Measurements from ENCODE around the gene HACD1.
"Not testable (repeated sequence)": the region's sequence is repeated elsewhere in the genome, so short reads cannot be mapped to it uniquely, and the experiment has no call there.

The HACD1 gene

GRCh38 chr10:17640331-17640816 is 23.2 kb upstream of the HACD1 start:
- peaks cover 0 to 12% of the 10 kb centered on the region in 2 donors for H3K36me3 ChIP-seq (ENCODE audit: control insufficient read depth in 1 of 2, insufficient read depth in 2 of 2, low read length in 2 of 2)
- no peak overlapping the region for H3K4me3 ChIP-seq (ENCODE audit: low read depth in 1 of 2, low read length in 2 of 2)
- H3K27ac ChIP-seq (ENCODE audit: low read length), result no peak overlapping the region
- no peaks in the 10 kb centered on the region for H3K9me3 ChIP-seq (ENCODE audit: control insufficient read depth in 1 of 2, low read length in 2 of 2)
- no peaks in the 10 kb centered on the region for H3K27me3 ChIP-seq (ENCODE audit: low read depth, low read length)
- peaks cover 4 to 15% of the 10 kb centered on the region in 2 donors for H3K4me1 ChIP-seq (ENCODE audit: control insufficient read depth in 1 of 2, insufficient read depth in 2 of 2, low read length in 2 of 2)

- Histone ChIP-seq H3K27me3 (ENCODE audit: low read depth, low read length) (no peaks in the 10 kb centered on the region), H3K4me1 (ENCODE audit: control insufficient read depth in 1 of 2, insufficient read depth in 2 of 2, low read length in 2 of 2) (peaks cover 0 to 2% of the 10 kb centered on the region in 2 donors), H3K36me3 (ENCODE audit: control insufficient read depth in 1 of 2, insufficient read depth in 2 of 2, low read length in 2 of 2) (no peaks in the 10 kb centered on the region), H3K9me3 (ENCODE audit: control insufficient read depth in 1 of 2, low read length in 2 of 2) (no peaks in the 10 kb centered on the region), H3K4me3 (ENCODE audit: low read depth in 1 of 2, low read length in 2 of 2) (no peak overlapping the region), H3K27ac (ENCODE audit: low read length) (no peak overlapping the region)
These were observed 20.7 kb upstream of the HACD1 start for GRCh38 chr10:17637869-17638268.

- Histone ChIP-seq H3K4me3 (ENCODE audit: low read depth in 1 of 2, low read length in 2 of 2) (no peak overlapping the region), H3K27me3 (ENCODE audit: low read depth, low read length) (no peaks in the 10 kb centered on the region)
These were observed 16.2 kb upstream of the HACD1 start for GRCh38 chr10:17633353-17633752.

GRCh38 chr10:17632590-17632989 is 15.4 kb upstream of the HACD1 start:
- not testable (repeated sequence) for H3K4me1 ChIP-seq (ENCODE audit: control insufficient read depth in 1 of 2, insufficient read depth in 2 of 2, low read length in 2 of 2); H3K27ac ChIP-seq (ENCODE audit: low read length); H3K36me3 ChIP-seq (ENCODE audit: control insufficient read depth in 1 of 2, insufficient read depth in 2 of 2, low read length in 2 of 2); H3K9me3 ChIP-seq (ENCODE audit: control insufficient read depth in 1 of 2, low read length in 2 of 2); H3K4me3 ChIP-seq (ENCODE audit: low read depth in 1 of 2, low read length in 2 of 2); H3K27me3 ChIP-seq (ENCODE audit: low read depth, low read length)

More at GRCh38 chr10:17633353-17633752, 16.2 kb upstream of the HACD1 start:
- H3K36me3 ChIP-seq (ENCODE audit: control insufficient read depth in 1 of 2, insufficient read depth in 2 of 2, low read length in 2 of 2), result no peaks in the 10 kb centered on the region
- no peak overlapping the region for H3K27ac ChIP-seq (ENCODE audit: low read length)
- H3K9me3 ChIP-seq (ENCODE audit: control insufficient read depth in 1 of 2, low read length in 2 of 2), result no peaks in the 10 kb centered on the region
- no peaks in the 10 kb centered on the region for H3K4me1 ChIP-seq (ENCODE audit: control insufficient read depth in 1 of 2, insufficient read depth in 2 of 2, low read length in 2 of 2)

- Histone ChIP-seq H3K27ac (ENCODE audit: low read length) (no peak overlapping the region), H3K4me3 (ENCODE audit: low read depth in 1 of 2, low read length in 2 of 2) (no peak overlapping the region), H3K4me1 (ENCODE audit: control insufficient read depth in 1 of 2, insufficient read depth in 2 of 2, low read length in 2 of 2) (no peaks in the 10 kb centered on the region), H3K27me3 (ENCODE audit: low read depth, low read length) (no peaks in the 10 kb centered on the region), H3K9me3 (ENCODE audit: control insufficient read depth in 1 of 2, low read length in 2 of 2) (no peaks in the 10 kb centered on the region), H3K36me3 (ENCODE audit: control insufficient read depth in 1 of 2, insufficient read depth in 2 of 2, low read length in 2 of 2) (no peaks in the 10 kb centered on the region)
These were observed 9.5 kb upstream of the HACD1 start for GRCh38 chr10:17626656-17627055.

- H3K27ac ChIP-seq (ENCODE audit: low read length), result no peak overlapping the region
- no peaks in the 10 kb centered on the region for H3K27me3 ChIP-seq (ENCODE audit: low read depth, low read length)
- no peaks in the 10 kb centered on the region for H3K9me3 ChIP-seq (ENCODE audit: control insufficient read depth in 1 of 2, low read length in 2 of 2)
- H3K36me3 ChIP-seq (ENCODE audit: control insufficient read depth in 1 of 2, insufficient read depth in 2 of 2, low read length in 2 of 2), result no peaks in the 10 kb centered on the region
- H3K4me3 ChIP-seq (ENCODE audit: low read depth in 1 of 2, low read length in 2 of 2), result no peak overlapping the region
- no peaks in the 10 kb centered on the region for H3K4me1 ChIP-seq (ENCODE audit: control insufficient read depth in 1 of 2, insufficient read depth in 2 of 2, low read length in 2 of 2)
These were observed 7.8 kb upstream of the HACD1 start for GRCh38 chr10:17624996-17625395.

GRCh38 chr10:17622061-17622460 is 4.9 kb upstream of the HACD1 start:
- H3K4me3 ChIP-seq (ENCODE audit: low read depth in 1 of 2, low read length in 2 of 2), result no peak overlapping the region
- H3K9me3 ChIP-seq (ENCODE audit: control insufficient read depth in 1 of 2, low read length in 2 of 2), result no peaks in the 10 kb centered on the region
- no peaks in the 10 kb centered on the region for H3K27me3 ChIP-seq (ENCODE audit: low read depth, low read length)
- H3K27ac ChIP-seq (ENCODE audit: low read length), result no peak overlapping the region
- no peaks in the 10 kb centered on the region for H3K4me1 ChIP-seq (ENCODE audit: control insufficient read depth in 1 of 2, insufficient read depth in 2 of 2, low read length in 2 of 2)
- H3K36me3 ChIP-seq (ENCODE audit: control insufficient read depth in 1 of 2, insufficient read depth in 2 of 2, low read length in 2 of 2), result no peaks in the 10 kb centered on the region

GRCh38 chr10:17616403-17617030 is 657 bp downstream of the HACD1 start:
- Histone ChIP-seq H3K9me3 (ENCODE audit: control insufficient read depth in 1 of 2, low read length in 2 of 2) (no peaks in the 10 kb centered on the region), H3K27ac (ENCODE audit: low read length) (peak overlapping the region; percentile 45), H3K4me3 (ENCODE audit: low read depth in 1 of 2, low read length in 2 of 2) (peak overlapping the region; percentile 70 to 94), H3K36me3 (ENCODE audit: control insufficient read depth in 1 of 2, insufficient read depth in 2 of 2, low read length in 2 of 2) (no peaks in the 10 kb centered on the region), H3K4me1 (ENCODE audit: control insufficient read depth in 1 of 2, insufficient read depth in 2 of 2, low read length in 2 of 2) (no peaks in the 10 kb centered on the region), H3K27me3 (ENCODE audit: low read depth, low read length) (no peaks in the 10 kb centered on the region)

GRCh38 chr10:17609523-17610079 is 7.6 kb downstream of the HACD1 start:
- Histone ChIP-seq H3K36me3 (ENCODE audit: control insufficient read depth in 1 of 2, insufficient read depth in 2 of 2, low read length in 2 of 2) (no peaks in the 10 kb centered on the region), H3K27ac (ENCODE audit: low read length) (no peak overlapping the region), H3K9me3 (ENCODE audit: control insufficient read depth in 1 of 2, low read length in 2 of 2) (no peaks in the 10 kb centered on the region), H3K4me1 (ENCODE audit: control insufficient read depth in 1 of 2, insufficient read depth in 2 of 2, low read length in 2 of 2) (no peaks in the 10 kb centered on the region), H3K27me3 (ENCODE audit: low read depth, low read length) (no peaks in the 10 kb centered on the region), H3K4me3 (ENCODE audit: low read depth in 1 of 2, low read length in 2 of 2) (no peak overlapping the region)

GRCh38 chr10:17607603-17608332 is 9.4 kb downstream of the HACD1 start:
- Histone ChIP-seq H3K9me3 (ENCODE audit: control insufficient read depth in 1 of 2, low read length in 2 of 2) (no peaks in the 10 kb centered on the region), H3K4me1 (ENCODE audit: control insufficient read depth in 1 of 2, insufficient read depth in 2 of 2, low read length in 2 of 2) (no peaks in the 10 kb centered on the region), H3K27ac (ENCODE audit: low read length) (no peak overlapping the region), H3K4me3 (ENCODE audit: low read depth in 1 of 2, low read length in 2 of 2) (no peak overlapping the region), H3K36me3 (ENCODE audit: control insufficient read depth in 1 of 2, insufficient read depth in 2 of 2, low read length in 2 of 2) (no peaks in the 10 kb centered on the region), H3K27me3 (ENCODE audit: low read depth, low read length) (no peaks in the 10 kb centered on the region)

GRCh38 chr10:17607060-17607459 is 10.1 kb downstream of the HACD1 start:
- no peaks in the 10 kb centered on the region for H3K9me3 ChIP-seq (ENCODE audit: control insufficient read depth in 1 of 2, low read length in 2 of 2)
- no peaks in the 10 kb centered on the region for H3K27me3 ChIP-seq (ENCODE audit: low read depth, low read length)
- no peaks in the 10 kb centered on the region for H3K36me3 ChIP-seq (ENCODE audit: control insufficient read depth in 1 of 2, insufficient read depth in 2 of 2, low read length in 2 of 2)
- no peak overlapping the region for H3K4me3 ChIP-seq (ENCODE audit: low read depth in 1 of 2, low read length in 2 of 2)
- H3K4me1 ChIP-seq (ENCODE audit: control insufficient read depth in 1 of 2, insufficient read depth in 2 of 2, low read length in 2 of 2), result no peaks in the 10 kb centered on the region
- H3K27ac ChIP-seq (ENCODE audit: low read length), result no peak overlapping the region

Data from muscle layer of duodenum (tissue), 2 donors.